Renal cortex interstitium (tissue), 11 donors: ENCODE measurements around the gene SVOPL. TPM values are rescaled to one million over a fixed set of nuclear protein-coding genes. Genes with fewer than 3 reads are reported as not detected.

Experiments used
- DNase-seq, 11 donors: peaks; one replicate each; pipeline ENCODE4 v3.0.0-alpha.2; 2013; ENCODE audit warnings: low read depth in 9 of 11, low spot score in 4 of 11; ENCODE audit errors: extremely low read depth in 1 of 11
- polyA plus RNA-seq, 3 donors: library from polyadenylated mRNA; unstranded; fragments of 120-200 nt; gene quantifications; one replicate each; pipeline ENCODE4 v1.2.1, GENCODE V29; 2013; ENCODE audit not compliant: insufficient read length in 3 of 3

The SVOPL gene
- polyA plus RNA-seq, 3 donors = 3.1 to 4.4 (median 3.5) TPM

GRCh38 chr7:138546064-138546619, 155.0 kb downstream of the SVOPL start:
- no peak for DNase-seq

- DNase-seq = no peak
Observed at GRCh38 chr7:138545123-138545522, 156.0 kb downstream of the SVOPL start.

Other genes with a start within 250 kb of the SVOPL start
- 10 to 100 TPM; 49.3 to 69.1 (median 64.2) TPM for gene TRIM24, start 241.1 kb downstream of the SVOPL start, polyA plus RNA-seq
- gene TMEM213, start 96.6 kb upstream of the SVOPL start, polyA plus RNA-seq = 10 to 100 TPM; 35.2 to 52.3 (median 39.7) TPM
- 10 to 100 TPM; 49.7 to 67.9 (median 64.7) TPM for gene ATP6V0A4, start 96.8 kb upstream of the SVOPL start, polyA plus RNA-seq